K562 (cell line): Measurements from ENCODE around the gene ZDHHC14. TPM values are rescaled to one million over a fixed set of nuclear protein-coding genes. Genes with fewer than 3 reads are reported as not detected.

ENCODE experiments used
- ARHGAP35 ChIP-seq: fragments of 450-650 bp; IDR thresholded peaks from 2 replicates; pipeline ENCODE4 v1.6.1; 2018; ENCODE audit not compliant: partially characterized antibody
- BHLHE40 ChIP-seq: IDR thresholded peaks from 2 replicates; pipeline ENCODE4 v1.6.1; 2011; ENCODE audit warnings: low read length, improper control_type of control experiment
- CREB1 ChIP-seq, 2 experiments: sonication (generic) in 1 of 2; formaldehyde crosslinking in 1 of 2; IDR thresholded peaks; 2 replicates each; pipeline versions ENCODE4 v1.6.1 to v1.8.0; 2012 to 2022; ENCODE audit warnings: inconsistent platforms in 1 of 2, mild to moderate bottlenecking in 1 of 2, missing genetic modification reagents in 1 of 2, moderate library complexity in 1 of 2
- DPF2 ChIP-seq: fragments of 450-650 bp; IDR thresholded peaks from 2 replicates; pipeline ENCODE4 v1.6.1; 2016
- FIP1L1 ChIP-seq: fragments of 200-400 bp; formaldehyde crosslinking; IDR thresholded peaks from 2 replicates; pipeline ENCODE4 v1.6.1; 2018; ENCODE audit warnings: mild to moderate bottlenecking, low read depth, low read length; ENCODE audit not compliant: poor library complexity, severe bottlenecking
- FOXK2 ChIP-seq, 2 experiments: fragments of 450-650 bp; IDR thresholded peaks in 1 of 2; conservative IDR thresholded peaks in 1 of 2; 2 replicates each; pipeline ENCODE4 v1.6.1; 2016; ENCODE audit warnings: low read depth in 2 of 2, mild to moderate bottlenecking in 1 of 2
- KAT7 ChIP-seq: sonication (generic); formaldehyde crosslinking; IDR thresholded peaks from 2 replicates; pipeline ENCODE4 v1.8.0; 2022; ENCODE audit warnings: missing genetic modification reagents, mild to moderate bottlenecking, borderline replicate concordance
- KLF1 ChIP-seq: fragments of 450-650 bp; IDR thresholded peaks from 2 replicates; pipeline ENCODE4 v1.6.1; 2016; ENCODE audit warnings: missing genetic modification characterization, missing compliant biosample characterization
- NFATC3 ChIP-seq: fragments of 450-650 bp; IDR thresholded peaks from 2 replicates; pipeline ENCODE4 v1.6.1; 2017; ENCODE audit warnings: mild to moderate bottlenecking
- NFE2L1 ChIP-seq: fragments of 450-650 bp; IDR thresholded peaks from 2 replicates; pipeline ENCODE4 v1.6.1; 2016; ENCODE audit warnings: missing genetic modification characterization, low read depth, mild to moderate bottlenecking, missing compliant biosample characterization, moderate library complexity, borderline replicate concordance
- PYGO2 ChIP-seq: fragments of 450-650 bp; IDR thresholded peaks from 2 replicates; pipeline ENCODE4 v1.6.1; 2016; ENCODE audit warnings: mild to moderate bottlenecking, missing genetic modification characterization, moderate library complexity, missing compliant biosample characterization
- RBBP5 ChIP-seq: fragments of 200-600 bp; sonication (generic); IDR thresholded peaks from 2 replicates; pipeline ENCODE4 v1.6.1; 2012; ENCODE audit warnings: borderline replicate concordance, mild to moderate bottlenecking, low read length, control low read depth, inconsistent platforms; ENCODE audit not compliant: insufficient read depth, poor library complexity, severe bottlenecking
- RBM15 ChIP-seq: fragments of 200-400 bp; formaldehyde crosslinking; IDR thresholded peaks from 2 replicates; pipeline ENCODE4 v1.6.1; 2018; ENCODE audit warnings: mild to moderate bottlenecking, low read length, moderate library complexity; ENCODE audit not compliant: insufficient read depth
- RBM17 ChIP-seq: fragments of 200-400 bp; formaldehyde crosslinking; IDR thresholded peaks from 2 replicates; pipeline ENCODE4 v1.6.1; 2017; ENCODE audit warnings: low read depth, mild to moderate bottlenecking, low read length, borderline replicate concordance
- RBM22 ChIP-seq: fragments of 200-400 bp; formaldehyde crosslinking; IDR thresholded peaks from 2 replicates; pipeline ENCODE4 v1.6.1; 2018; ENCODE audit warnings: low read length, low read depth; ENCODE audit not compliant: poor library complexity, severe bottlenecking
- RUNX1 ChIP-seq: sonication (generic); IDR thresholded peaks from 2 replicates; pipeline ENCODE4 v1.6.1; 2016; ENCODE audit warnings: antibody characterized with exemption, low read depth
- SMARCE1 ChIP-seq: fragments of 450-650 bp; IDR thresholded peaks from 2 replicates; pipeline ENCODE4 v1.7.1; 2016; ENCODE audit warnings: mild to moderate bottlenecking
- TSC22D4 ChIP-seq: fragments of 450-650 bp; IDR thresholded peaks from 2 replicates; pipeline ENCODE4 v1.6.1; 2016; ENCODE audit warnings: missing genetic modification characterization, missing biosample characterization, control low read depth
- XRCC5 ChIP-seq: fragments of 200-400 bp; formaldehyde crosslinking; IDR thresholded peaks from 2 replicates; pipeline ENCODE4 v1.6.1; 2017; ENCODE audit warnings: low read depth, mild to moderate bottlenecking, low read length
- ZBTB17 ChIP-seq: fragments of 450-650 bp; formaldehyde crosslinking; IDR thresholded peaks from 2 replicates; pipeline ENCODE4 v1.4.0; 2020; ENCODE audit warnings: mild to moderate bottlenecking
- ZNF263 ChIP-seq: sonication (generic); formaldehyde crosslinking; IDR thresholded peaks from 2 replicates; pipeline ENCODE4 v1.8.0; 2022; ENCODE audit warnings: mild to moderate bottlenecking, missing genetic modification reagents, borderline replicate concordance
- ZNF277 ChIP-seq: fragments of 250-450 bp; sonication (Bioruptor Pico); IDR thresholded peaks from 2 replicates; pipeline ENCODE4 v1.8.0; 2022; ENCODE audit warnings: inconsistent platforms, mild to moderate bottlenecking, moderate library complexity, borderline replicate concordance
- ZNF449 ChIP-seq: fragments of 250-450 bp; sonication (Bioruptor Pico); IDR thresholded peaks from 2 replicates; pipeline ENCODE4 v1.8.0; 2022; ENCODE audit warnings: moderate library complexity, mild to moderate bottlenecking, inconsistent platforms
- ZNF57 ChIP-seq: fragments of 450-650 bp; formaldehyde crosslinking; IDR thresholded peaks from 2 replicates; pipeline ENCODE4 v1.4.0; 2020; ENCODE audit warnings: mild to moderate bottlenecking, moderate library complexity
- ZNF764 ChIP-seq: fragments of 250-450 bp; sonication (Bioruptor Pico); IDR thresholded peaks from 2 replicates; pipeline ENCODE4 v1.4.0; 2020; ENCODE audit warnings: low read depth, mild to moderate bottlenecking, moderate library complexity
- polyA plus RNA-seq, 8 experiments: library from polyadenylated mRNA; depleted of rRNA in 4 of 8; stranded (reverse) in 5 of 8; unstranded in 3 of 8; fragments of >200 nt; fragmentation: Nextera tagmentation in 2 of 8; fragmentation: Illumina TruSeq in 1 of 8; extraction: Ambion mirVana in 2 of 8; extraction: Trizol in 1 of 8; gene quantifications; 2 replicates each; pipeline versions ENCODE4 v1.2.1 to v1.2.3, GENCODE V29; 2011 to 2014; ENCODE audit warnings: inconsistent platforms in 1 of 8, missing spikeins in 1 of 8
- total RNA-seq, 7 experiments: library from RNA; depleted of rRNA in 6 of 7; stranded (reverse); fragments of >200 nt in 6 of 7; fragmentation: Illumina TruSeq in 2 of 7; extraction: Trizol in 2 of 7; gene quantifications; 2 replicates each; pipeline versions ENCODE4 v1.2.1 to v1.2.3, GENCODE V29; 2011 to 2021; ENCODE audit warnings: low replicate concordance in 1 of 7

ZDHHC14 gene
- total and polyA plus RNA-seq, 9 of the 15 experiments (the other 6 are each of a cell fraction or from before 2014, with no cell fraction given), result 0.92 to 23.1 (median 13.8) TPM

- TF ChIP-seq NFATC3 (no peak), ZNF263 (CRISPR knock-in tag) (no peak), TSC22D4 (tag) (no peak), ZNF449 (CRISPR knock-in tag) (peak; percentile 71; the same call in 1 of the 2 replicates), PYGO2 (tag) (peak; percentile 91), NFE2L1 (tag) (peak; percentile 47), RBBP5 (no peak), DPF2 (no peak), RBM22 (no peak), FOXK2 (conservative IDR thresholded peaks at IDR 0.05 in 1 of 2, IDR thresholded peaks at IDR 0.05 in 1 of 2; ENCODE audit: low read depth in 2 of 2) (no peak), CREB1 (IDR thresholded peaks at IDR 0.05) (no peak), CREB1 (CRISPR knock-in tag; IDR thresholded peaks at IDR 0.05) (no peak), SMARCE1 (no peak), ZNF764 (CRISPR knock-in tag) (no peak), XRCC5 (no peak), ZNF57 (0 out of 2 replicates have a peak, but pooled peaks have one; percentile 34), RUNX1 (no peak), KAT7 (no peak), RBM15 (no peak), RBM17 (no peak), FIP1L1 (no peak), BHLHE40 (no peak), KLF1 (peak; percentile 27; the same call in 1 of the 2 replicates), ZNF277 (CRISPR knock-in tag) (no peak), ARHGAP35 (no peak), ZBTB17 (CRISPR knock-in tag) (peak; percentile 75)
These were observed 153.3 kb downstream of the ZDHHC14 start (continued) for GRCh38 chr6:157534134-157534871.
